ENCODE measurements around the gene MT1A.
A peak's percentile ranks its signal among the peaks of the same experiment; 100 is the strongest.

The MT1A gene

GRCh38 chr16:56625943-56626654 is 12.4 kb upstream of the MT1A start:
- Mint-ChIP-seq H3K27me3 (ENCODE audit: low read depth, poor library complexity) (peaks cover 100% of the 10 kb centered on the region), H3K9me3 (peaks cover 18% of the 10 kb centered on the region), H3K4me3 (peak overlapping the region; percentile 72), H3K36me3 (ENCODE audit: low read depth) (no peaks in the 10 kb centered on the region), H3K4me1 (peaks cover 19% of the 10 kb centered on the region), H3K27ac (no peak overlapping the region)
- no peak for TF ChIP-seq CTCF (IDR thresholded peaks at IDR 0.05)
- DNase-seq, result no peak

GRCh38 chr16:56626685-56627084 is 11.8 kb upstream of the MT1A start:
- DNase-seq, result no peak
- H3K4me3 Mint-ChIP-seq, result no peak overlapping the region
- peaks cover 18% of the 10 kb centered on the region for H3K9me3 Mint-ChIP-seq
- H3K4me1 Mint-ChIP-seq, result peaks cover 14% of the 10 kb centered on the region
- no peak for TF ChIP-seq CTCF (IDR thresholded peaks at IDR 0.05)
- H3K27me3 Mint-ChIP-seq (ENCODE audit: low read depth, poor library complexity), result peaks cover 100% of the 10 kb centered on the region
- no peaks in the 10 kb centered on the region for H3K36me3 Mint-ChIP-seq (ENCODE audit: low read depth)
- H3K27ac Mint-ChIP-seq, result no peak overlapping the region

GRCh38 chr16:56628486-56629350 is 9.7 kb upstream of the MT1A start:
- H3K27me3 Mint-ChIP-seq (ENCODE audit: low read depth, poor library complexity), result peaks cover 100% of the 10 kb centered on the region

GRCh38 chr16:56629531-56629930 is 8.9 kb upstream of the MT1A start:
- Mint-ChIP-seq H3K9me3 (peaks cover 4% of the 10 kb centered on the region), H3K4me1 (peaks cover 19% of the 10 kb centered on the region), H3K27me3 (ENCODE audit: low read depth, poor library complexity) (peaks cover 100% of the 10 kb centered on the region), H3K36me3 (ENCODE audit: low read depth) (no peaks in the 10 kb centered on the region), H3K27ac (no peak overlapping the region), H3K4me3 (no peak overlapping the region)
- no peak for DNase-seq
- TF ChIP-seq CTCF (IDR thresholded peaks at IDR 0.05), result no peak

More at GRCh38 chr16:56628486-56629350, 9.7 kb upstream of the MT1A start:
- H3K36me3 Mint-ChIP-seq (ENCODE audit: low read depth), result no peaks in the 10 kb centered on the region
- no peak overlapping the region for H3K4me3 Mint-ChIP-seq
- DNase-seq, result no peak
- TF ChIP-seq CTCF (IDR thresholded peaks at IDR 0.05), result no peak
- H3K27ac Mint-ChIP-seq, result no peak overlapping the region
- peaks cover 19% of the 10 kb centered on the region for H3K4me1 Mint-ChIP-seq
- peaks cover 7% of the 10 kb centered on the region for H3K9me3 Mint-ChIP-seq

GRCh38 chr16:56630134-56630533 is 8.3 kb upstream of the MT1A start:
- no peaks in the 10 kb centered on the region for H3K9me3 Mint-ChIP-seq
- no peak for DNase-seq
- H3K27ac Mint-ChIP-seq, result no peak overlapping the region
- peaks cover 15% of the 10 kb centered on the region for H3K4me1 Mint-ChIP-seq
- peaks cover 100% of the 10 kb centered on the region for H3K27me3 Mint-ChIP-seq (ENCODE audit: low read depth, poor library complexity)
- H3K36me3 Mint-ChIP-seq (ENCODE audit: low read depth), result no peaks in the 10 kb centered on the region
- H3K4me3 Mint-ChIP-seq, result no peak overlapping the region
- TF ChIP-seq CTCF (IDR thresholded peaks at IDR 0.05), result no peak

Measured in nephron progenitor cell (in vitro differentiated cells).